HEK293 (cell line): Measurements from ENCODE around the gene MUC4.

Source experiments
- GLIS2 ChIP-seq: fragments of 450-650 bp; formaldehyde crosslinking; IDR thresholded peaks from 2 replicates; pipeline ENCODE4 v1.5.1; 2016; ENCODE audit warnings: missing biosample characterization, missing genetic modification characterization
- KLF1 ChIP-seq: fragments of 450-650 bp; formaldehyde crosslinking; IDR thresholded peaks from 2 replicates; pipeline ENCODE4 v1.5.1; 2016; ENCODE audit warnings: missing biosample characterization, missing genetic modification characterization
- KLF16 ChIP-seq: fragments of 450-650 bp; formaldehyde crosslinking; IDR thresholded peaks from 2 replicates; pipeline ENCODE4 v1.5.1; 2017; ENCODE audit warnings: missing biosample characterization, missing genetic modification characterization
- KLF9 ChIP-seq: fragments of 450-650 bp; formaldehyde crosslinking; IDR thresholded peaks from 2 replicates; pipeline ENCODE4 v1.5.1; 2016; ENCODE audit warnings: missing biosample characterization, missing genetic modification characterization, low read depth
- SCRT1 ChIP-seq: fragments of 450-650 bp; formaldehyde crosslinking; IDR thresholded peaks from 2 replicates; pipeline ENCODE4 v1.5.1; 2016; ENCODE audit warnings: missing biosample characterization, missing genetic modification characterization, borderline replicate concordance
- SP7 ChIP-seq: fragments of 450-650 bp; formaldehyde crosslinking; IDR thresholded peaks from 2 replicates; pipeline ENCODE4 v1.5.1; 2016; ENCODE audit warnings: missing biosample characterization, missing genetic modification characterization
- YY1 ChIP-seq: fragments of 450-650 bp; formaldehyde crosslinking; IDR thresholded peaks from 2 replicates; pipeline ENCODE4 v1.5.1; 2018; ENCODE audit warnings: missing biosample characterization, missing genetic modification characterization
- YY2 ChIP-seq: fragments of 450-650 bp; formaldehyde crosslinking; IDR thresholded peaks from 2 replicates; pipeline ENCODE4 v1.5.1; 2016; ENCODE audit warnings: missing biosample characterization, missing genetic modification characterization
- ZBTB17 ChIP-seq: fragments of 450-650 bp; formaldehyde crosslinking; IDR thresholded peaks from 2 replicates; pipeline ENCODE4 v1.5.1; 2016; ENCODE audit warnings: missing biosample characterization, missing genetic modification characterization
- ZBTB48 ChIP-seq: fragments of 450-650 bp; formaldehyde crosslinking; IDR thresholded peaks from 2 replicates; pipeline ENCODE4 v1.5.1; 2016; ENCODE audit warnings: missing biosample characterization, missing genetic modification characterization
- ZBTB8A ChIP-seq: fragments of 450-650 bp; formaldehyde crosslinking; IDR thresholded peaks from 2 replicates; pipeline ENCODE4 v1.5.1; 2016; ENCODE audit warnings: missing biosample characterization, missing genetic modification characterization
- ZFHX2 ChIP-seq: fragments of 450-650 bp; formaldehyde crosslinking; conservative IDR thresholded peaks from 2 replicates; pipeline ENCODE4 v1.5.1; 2016; ENCODE audit warnings: missing biosample characterization, missing genetic modification characterization
- ZFP37 ChIP-seq: fragments of 450-650 bp; formaldehyde crosslinking; IDR thresholded peaks from 2 replicates; pipeline ENCODE4 v1.5.1; 2016; ENCODE audit warnings: missing biosample characterization, missing genetic modification characterization
- ZNF146 ChIP-seq: fragments of 450-650 bp; formaldehyde crosslinking; IDR thresholded peaks from 2 replicates; pipeline ENCODE4 v1.5.1; 2016; ENCODE audit warnings: missing biosample characterization, missing genetic modification characterization
- ZNF157 ChIP-seq: fragments of 450-650 bp; formaldehyde crosslinking; IDR thresholded peaks from 2 replicates; pipeline ENCODE4 v1.5.1; 2016; ENCODE audit warnings: missing biosample characterization, missing genetic modification characterization
- ZNF2 ChIP-seq: fragments of 450-650 bp; formaldehyde crosslinking; IDR thresholded peaks from 2 replicates; pipeline ENCODE4 v1.5.1; 2016; ENCODE audit warnings: missing biosample characterization, missing genetic modification characterization
- ZNF391 ChIP-seq: fragments of 450-650 bp; formaldehyde crosslinking; IDR thresholded peaks from 2 replicates; pipeline ENCODE4 v1.5.1; 2016; ENCODE audit warnings: low read depth, missing biosample characterization, missing genetic modification characterization, borderline replicate concordance
- ZNF510 ChIP-seq: fragments of 450-650 bp; formaldehyde crosslinking; IDR thresholded peaks from 2 replicates; pipeline ENCODE4 v1.5.1; 2018; ENCODE audit warnings: mild to moderate bottlenecking, missing genetic modification characterization, missing biosample characterization; ENCODE audit not compliant: insufficient replicate concordance
- ZNF654 ChIP-seq: fragments of 450-650 bp; formaldehyde crosslinking; IDR thresholded peaks from 2 replicates; pipeline ENCODE4 v1.5.1; 2016; ENCODE audit warnings: low read depth, missing biosample characterization, missing genetic modification characterization
- ZNF701 ChIP-seq: fragments of 450-650 bp; formaldehyde crosslinking; IDR thresholded peaks from 2 replicates; pipeline ENCODE4 v1.5.1; 2016; ENCODE audit warnings: missing biosample characterization, missing genetic modification characterization
- ZNF76 ChIP-seq: fragments of 450-650 bp; formaldehyde crosslinking; IDR thresholded peaks from 2 replicates; pipeline ENCODE4; 2016; ENCODE audit warnings: low read depth, missing biosample characterization, missing genetic modification characterization, borderline replicate concordance
- TF ChIP-seq, protein P1 (sequence below): fragments of 450-650 bp; formaldehyde crosslinking; IDR thresholded peaks from 2 replicates; pipeline ENCODE4 v1.5.1; 2016; ENCODE audit warnings: missing biosample characterization, missing genetic modification characterization
- TF ChIP-seq, protein P2 (sequence below): fragments of 450-650 bp; formaldehyde crosslinking; IDR thresholded peaks from 2 replicates; pipeline ENCODE4 v1.5.1; 2016; ENCODE audit warnings: missing biosample characterization, missing genetic modification characterization
- TF ChIP-seq, protein P3 (sequence below): fragments of 450-650 bp; formaldehyde crosslinking; IDR thresholded peaks from 2 replicates; pipeline ENCODE4 v1.5.1; 2016; ENCODE audit warnings: missing biosample characterization, missing genetic modification characterization
- TF ChIP-seq, protein P4 (sequence below): fragments of 450-650 bp; formaldehyde crosslinking; IDR thresholded peaks from 2 replicates; pipeline ENCODE4 v1.5.1; 2016; ENCODE audit warnings: missing biosample characterization, missing genetic modification characterization
- TF ChIP-seq, protein P5 (sequence below): fragments of 450-650 bp; formaldehyde crosslinking; optimal IDR thresholded peaks from 2 replicates; pipeline ENCODE3; 2016; ENCODE audit warnings: missing biosample characterization, mild to moderate bottlenecking, missing genetic modification characterization

The MUC4 gene

DNA sequence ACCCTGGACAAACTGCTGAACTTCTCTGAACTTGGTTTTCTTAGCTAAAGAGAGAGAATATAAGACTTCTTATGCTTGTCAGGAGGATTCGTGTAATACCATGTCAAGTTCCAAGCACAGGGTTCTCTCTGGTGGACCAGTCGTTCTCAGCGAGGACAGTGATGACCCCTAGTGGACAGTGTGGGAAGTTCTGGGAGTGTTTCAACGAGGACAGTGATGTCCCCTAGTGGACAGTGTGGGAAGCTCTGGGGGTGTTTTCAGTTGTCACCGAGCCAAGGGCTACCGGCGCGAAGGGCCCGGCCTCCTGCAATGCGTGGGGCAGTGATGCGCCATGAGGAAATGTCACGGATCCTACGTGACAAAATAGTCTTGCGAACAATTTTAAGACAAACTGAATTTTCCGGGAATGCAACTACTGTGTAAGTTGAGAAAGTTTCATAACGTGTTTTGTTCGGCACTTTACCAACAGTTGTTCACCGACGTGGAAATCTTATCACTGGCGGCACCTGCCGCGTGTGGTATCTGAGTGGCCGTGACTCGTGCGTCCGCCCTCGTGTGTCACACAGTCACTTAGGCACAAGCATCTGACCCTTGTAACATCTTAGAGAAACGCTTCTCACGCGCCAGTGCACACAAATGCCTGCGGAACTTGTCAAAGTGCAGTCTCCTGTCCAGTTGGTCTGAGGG, 39.3 kb upstream of the MUC4 start (continued):
- TF ChIP-seq, protein P1, sequence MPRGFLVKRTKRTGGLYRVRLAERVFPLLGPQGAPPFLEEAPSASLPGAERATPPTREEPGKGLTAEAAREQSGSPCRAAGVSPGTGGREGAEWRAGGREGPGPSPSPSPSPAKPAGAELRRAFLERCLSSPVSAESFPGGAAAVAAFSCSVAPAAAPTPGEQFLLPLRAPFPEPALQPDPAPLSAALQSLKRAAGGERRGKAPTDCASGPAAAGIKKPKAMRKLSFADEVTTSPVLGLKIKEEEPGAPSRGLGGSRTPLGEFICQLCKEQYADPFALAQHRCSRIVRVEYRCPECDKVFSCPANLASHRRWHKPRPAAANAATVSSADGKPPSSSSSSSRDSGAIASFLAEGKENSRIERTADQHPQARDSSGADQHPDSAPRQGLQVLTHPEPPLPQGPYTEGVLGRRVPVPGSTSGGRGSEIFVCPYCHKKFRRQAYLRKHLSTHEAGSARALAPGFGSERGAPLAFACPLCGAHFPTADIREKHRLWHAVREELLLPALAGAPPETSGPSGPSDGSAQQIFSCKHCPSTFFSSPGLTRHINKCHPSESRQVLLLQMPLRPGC (tag by site-specific recombination): peak; percentile 22; the same call in 1 of the 2 replicates
- TF ChIP-seq ZNF76 (tag by site-specific recombination) (no peak), YY2 (no peak), ZNF391 (tag by site-specific recombination) (peak; percentile 26; the same call in 1 of the 2 replicates), ZBTB48 (tag by site-specific recombination) (0 out of 2 replicates have a peak, but pooled peaks have one; percentile 32), ZNF146 (0 out of 2 replicates have a peak, but pooled peaks have one; percentile 24), ZNF654 (tag by site-specific recombination) (peak; percentile 96), ZFP37 (tag by site-specific recombination) (peak; percentile 81; the same call in 1 of the 2 replicates), KLF16 (tag by site-specific recombination) (peak; percentile 60; the same call in 1 of the 2 replicates), ZBTB8A (tag by site-specific recombination) (0 out of 2 replicates have a peak, but pooled peaks have one; percentile 39), GLIS2 (peak; percentile 20; the same call in 1 of the 2 replicates), ZBTB17 (tag by site-specific recombination) (0 out of 2 replicates have a peak, but pooled peaks have one; percentile 25), ZNF157 (tag by site-specific recombination) (no peak), KLF9 (tag by site-specific recombination) (0 out of 2 replicates have a peak, but pooled peaks have one; percentile 44), SP7 (peak; percentile 55), KLF1 (tag by site-specific recombination) (peak; percentile 17; the same call in 1 of the 2 replicates), ZFHX2 (tag by site-specific recombination) (peak; percentile 39; the same call in 1 of the 2 replicates), YY1 (tag by site-specific recombination) (0 out of 2 replicates have a peak, but pooled peaks have one; percentile 37), ZNF510 (tag by site-specific recombination) (no peak), ZNF2 (tag by site-specific recombination) (peak; percentile 99), SCRT1 (tag by site-specific recombination) (0 out of 2 replicates have a peak, but pooled peaks have one; percentile 21), ZNF701 (tag by site-specific recombination) (no peak)
- TF ChIP-seq, protein P2, sequence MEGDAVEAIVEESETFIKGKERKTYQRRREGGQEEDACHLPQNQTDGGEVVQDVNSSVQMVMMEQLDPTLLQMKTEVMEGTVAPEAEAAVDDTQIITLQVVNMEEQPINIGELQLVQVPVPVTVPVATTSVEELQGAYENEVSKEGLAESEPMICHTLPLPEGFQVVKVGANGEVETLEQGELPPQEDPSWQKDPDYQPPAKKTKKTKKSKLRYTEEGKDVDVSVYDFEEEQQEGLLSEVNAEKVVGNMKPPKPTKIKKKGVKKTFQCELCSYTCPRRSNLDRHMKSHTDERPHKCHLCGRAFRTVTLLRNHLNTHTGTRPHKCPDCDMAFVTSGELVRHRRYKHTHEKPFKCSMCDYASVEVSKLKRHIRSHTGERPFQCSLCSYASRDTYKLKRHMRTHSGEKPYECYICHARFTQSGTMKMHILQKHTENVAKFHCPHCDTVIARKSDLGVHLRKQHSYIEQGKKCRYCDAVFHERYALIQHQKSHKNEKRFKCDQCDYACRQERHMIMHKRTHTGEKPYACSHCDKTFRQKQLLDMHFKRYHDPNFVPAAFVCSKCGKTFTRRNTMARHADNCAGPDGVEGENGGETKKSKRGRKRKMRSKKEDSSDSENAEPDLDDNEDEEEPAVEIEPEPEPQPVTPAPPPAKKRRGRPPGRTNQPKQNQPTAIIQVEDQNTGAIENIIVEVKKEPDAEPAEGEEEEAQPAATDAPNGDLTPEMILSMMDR (tag by site-specific recombination): peak; percentile 95
- TF ChIP-seq, protein P3, sequence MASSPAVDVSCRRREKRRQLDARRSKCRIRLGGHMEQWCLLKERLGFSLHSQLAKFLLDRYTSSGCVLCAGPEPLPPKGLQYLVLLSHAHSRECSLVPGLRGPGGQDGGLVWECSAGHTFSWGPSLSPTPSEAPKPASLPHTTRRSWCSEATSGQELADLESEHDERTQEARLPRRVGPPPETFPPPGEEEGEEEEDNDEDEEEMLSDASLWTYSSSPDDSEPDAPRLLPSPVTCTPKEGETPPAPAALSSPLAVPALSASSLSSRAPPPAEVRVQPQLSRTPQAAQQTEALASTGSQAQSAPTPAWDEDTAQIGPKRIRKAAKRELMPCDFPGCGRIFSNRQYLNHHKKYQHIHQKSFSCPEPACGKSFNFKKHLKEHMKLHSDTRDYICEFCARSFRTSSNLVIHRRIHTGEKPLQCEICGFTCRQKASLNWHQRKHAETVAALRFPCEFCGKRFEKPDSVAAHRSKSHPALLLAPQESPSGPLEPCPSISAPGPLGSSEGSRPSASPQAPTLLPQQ (tag by site-specific recombination): 0 out of 2 replicates have a peak, but pooled peaks have one; percentile 43
- TF ChIP-seq, protein P4, sequence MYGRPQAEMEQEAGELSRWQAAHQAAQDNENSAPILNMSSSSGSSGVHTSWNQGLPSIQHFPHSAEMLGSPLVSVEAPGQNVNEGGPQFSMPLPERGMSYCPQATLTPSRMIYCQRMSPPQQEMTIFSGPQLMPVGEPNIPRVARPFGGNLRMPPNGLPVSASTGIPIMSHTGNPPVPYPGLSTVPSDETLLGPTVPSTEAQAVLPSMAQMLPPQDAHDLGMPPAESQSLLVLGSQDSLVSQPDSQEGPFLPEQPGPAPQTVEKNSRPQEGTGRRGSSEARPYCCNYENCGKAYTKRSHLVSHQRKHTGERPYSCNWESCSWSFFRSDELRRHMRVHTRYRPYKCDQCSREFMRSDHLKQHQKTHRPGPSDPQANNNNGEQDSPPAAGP (tag by site-specific recombination): peak; percentile 85
- TF ChIP-seq, protein P5, sequence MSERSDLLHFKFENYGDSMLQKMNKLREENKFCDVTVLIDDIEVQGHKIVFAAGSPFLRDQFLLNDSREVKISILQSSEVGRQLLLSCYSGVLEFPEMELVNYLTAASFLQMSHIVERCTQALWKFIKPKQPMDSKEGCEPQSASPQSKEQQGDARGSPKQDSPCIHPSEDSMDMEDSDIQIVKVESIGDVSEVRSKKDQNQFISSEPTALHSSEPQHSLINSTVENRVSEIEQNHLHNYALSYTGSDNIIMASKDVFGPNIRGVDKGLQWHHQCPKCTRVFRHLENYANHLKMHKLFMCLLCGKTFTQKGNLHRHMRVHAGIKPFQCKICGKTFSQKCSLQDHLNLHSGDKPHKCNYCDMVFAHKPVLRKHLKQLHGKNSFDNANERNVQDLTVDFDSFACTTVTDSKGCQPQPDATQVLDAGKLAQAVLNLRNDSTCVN: peak; percentile 16
